Dendritic cell treated with granulocyte-macrophage colony-stimulating factor and Interleukin-4, amounts not matched to agents 40 ng/mL and 50 ng/mL, for 4 days (primary cell): ENCODE data around the gene SLCO3A1.

Source experiments
- H3K27ac Mint-ChIP-seq: one replicate; pipeline ENCODE4 v1.8.0; 2022; ENCODE audit warnings: mild to moderate bottlenecking, mixed read lengths
- H3K27me3 Mint-ChIP-seq: one replicate; pipeline ENCODE4 v1.8.0; 2022; ENCODE audit warnings: mild to moderate bottlenecking, mixed read lengths
- H3K36me3 Mint-ChIP-seq: one replicate; pipeline ENCODE4 v1.8.0; 2022; ENCODE audit warnings: low read depth, mixed read lengths
- H3K4me1 Mint-ChIP-seq: one replicate; pipeline ENCODE4 v1.8.0; 2022; ENCODE audit warnings: low read depth, mixed read lengths
- H3K4me3 Mint-ChIP-seq: one replicate; pipeline ENCODE4 v1.8.0; 2022; ENCODE audit warnings: mild to moderate bottlenecking, moderate library complexity, mixed read lengths
- H3K9me3 Mint-ChIP-seq: one replicate; pipeline ENCODE4 v1.8.0; 2022; ENCODE audit warnings: mixed read lengths
- intact Hi-C: fragments of 100-400 bp; cut with micrococcal nuclease; formaldehyde crosslinking; loops from one replicate; pipeline ENCODE4 v1.15.0; 2022

SLCO3A1 gene

DNA sequence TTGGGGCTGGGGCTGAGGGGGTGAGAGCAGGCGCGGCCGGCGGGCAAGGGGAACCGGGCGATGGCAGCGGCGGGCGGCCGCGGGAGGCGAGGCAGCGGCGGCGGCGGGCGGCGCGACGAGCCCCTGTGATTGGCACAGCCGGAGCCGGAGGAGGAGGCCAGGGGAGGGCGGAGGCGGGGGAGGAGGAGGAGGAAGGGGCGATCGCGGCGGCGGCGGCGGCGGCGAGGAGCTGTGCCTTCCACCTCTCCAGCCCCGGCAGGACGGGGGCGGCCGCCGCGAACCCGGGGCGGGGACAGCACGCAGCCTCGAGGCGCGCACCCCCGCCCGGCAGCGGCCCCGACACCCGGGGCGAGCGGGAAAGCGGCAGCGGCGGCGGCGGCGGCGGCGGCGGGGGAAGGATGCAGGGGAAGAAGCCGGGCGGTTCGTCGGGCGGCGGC is at the start of gene SLCO3A1:
SLCO3A1 (plus strand) TSS at position 198 of the 437 bp plus-strand sequence.
- peaks cover 62% of the 10 kb centered on the region for H3K4me1 Mint-ChIP-seq
- H3K4me3 Mint-ChIP-seq, result peak within 1 kb of the TSS; percentile 89
- intact Hi-C loops, result loop anchor here (5.0 kb wide), 4 partner anchors 34 to 229 kb away; no protein-coding TSS in a partner anchor
- H3K36me3 Mint-ChIP-seq, result peaks cover 18% of the 10 kb centered on the region
- peak within 1 kb of the TSS; percentile 97 for H3K27ac Mint-ChIP-seq
- peaks cover 1% of the 10 kb centered on the region for H3K27me3 Mint-ChIP-seq
- H3K9me3 Mint-ChIP-seq, result no peaks in the 10 kb centered on the region

DNA sequence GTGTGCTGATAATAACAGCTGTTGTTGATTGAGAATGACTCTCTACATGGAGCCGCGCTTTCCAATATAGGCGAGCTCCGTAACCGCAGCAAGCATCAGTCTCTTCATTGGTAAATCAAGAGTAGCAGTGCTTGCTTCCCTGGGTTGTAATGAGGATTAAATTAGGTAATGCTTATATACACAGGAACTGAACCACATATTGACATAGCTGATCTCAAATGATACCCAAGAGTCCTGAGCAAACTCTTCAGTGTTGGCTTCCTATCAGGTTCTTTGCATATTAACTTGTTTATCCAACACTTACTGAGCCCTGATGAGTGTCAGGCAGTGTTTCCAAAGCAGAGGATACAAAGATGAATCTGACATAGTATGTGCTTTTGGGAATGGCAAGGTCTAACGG is 46.4 kb upstream of the SLCO3A1 start:
- Mint-ChIP-seq H3K27me3 (peaks cover 12% of the 10 kb centered on the region), H3K27ac (no peak overlapping the region), H3K9me3 (peaks cover 9% of the 10 kb centered on the region), H3K4me3 (no peak overlapping the region), H3K4me1 (no peaks in the 10 kb centered on the region), H3K36me3 (no peaks in the 10 kb centered on the region)
- intact Hi-C loops, result no loop called here

DNA sequence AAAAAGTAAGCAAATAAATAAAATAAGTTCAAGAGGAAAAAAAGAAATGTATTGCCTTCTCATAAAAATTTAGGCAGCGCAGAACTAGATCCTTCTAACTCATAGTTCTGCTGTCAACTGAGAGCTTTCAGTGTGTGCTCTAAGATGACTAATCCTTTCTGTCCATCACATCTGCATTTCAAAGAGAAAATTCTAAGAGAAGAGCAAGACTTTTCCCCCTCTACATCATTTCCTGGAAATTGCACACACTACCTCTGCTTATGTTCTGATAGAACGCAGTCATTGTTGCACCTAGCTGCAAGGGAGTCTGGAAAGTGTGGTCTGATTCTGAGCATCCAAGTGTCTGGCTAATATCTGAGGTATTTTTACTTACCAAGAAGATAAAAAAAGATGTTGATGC is 39.6 kb upstream of the SLCO3A1 start:
- H3K27ac Mint-ChIP-seq, result no peak overlapping the region
- no peaks in the 10 kb centered on the region for H3K36me3 Mint-ChIP-seq
- peaks cover 3% of the 10 kb centered on the region for H3K27me3 Mint-ChIP-seq
- no peaks in the 10 kb centered on the region for H3K4me1 Mint-ChIP-seq
- no peak overlapping the region for H3K4me3 Mint-ChIP-seq
- peaks cover 19% of the 10 kb centered on the region for H3K9me3 Mint-ChIP-seq
- intact Hi-C loops, result no loop called here

DNA sequence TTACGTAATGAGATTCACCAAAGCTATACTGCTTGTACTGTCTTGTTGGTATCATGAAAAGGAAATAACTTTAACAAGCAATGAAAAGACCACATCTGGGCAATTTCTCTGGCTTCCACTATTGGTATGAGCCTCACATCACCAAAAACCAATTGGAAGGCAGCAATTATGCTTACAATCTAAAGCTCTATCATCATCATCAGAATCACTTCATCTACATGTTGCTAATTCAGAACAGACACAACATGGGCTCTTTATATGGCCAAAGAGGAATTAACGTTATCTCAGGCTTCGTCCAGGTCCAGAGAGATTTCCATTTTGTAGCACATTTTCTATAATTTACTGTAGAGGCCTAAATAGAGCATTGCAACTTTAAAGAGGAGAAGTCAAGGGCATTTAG is 36.6 kb upstream of the SLCO3A1 start:
- intact Hi-C loops, result no loop called here
- no peak overlapping the region for H3K4me3 Mint-ChIP-seq

DNA sequence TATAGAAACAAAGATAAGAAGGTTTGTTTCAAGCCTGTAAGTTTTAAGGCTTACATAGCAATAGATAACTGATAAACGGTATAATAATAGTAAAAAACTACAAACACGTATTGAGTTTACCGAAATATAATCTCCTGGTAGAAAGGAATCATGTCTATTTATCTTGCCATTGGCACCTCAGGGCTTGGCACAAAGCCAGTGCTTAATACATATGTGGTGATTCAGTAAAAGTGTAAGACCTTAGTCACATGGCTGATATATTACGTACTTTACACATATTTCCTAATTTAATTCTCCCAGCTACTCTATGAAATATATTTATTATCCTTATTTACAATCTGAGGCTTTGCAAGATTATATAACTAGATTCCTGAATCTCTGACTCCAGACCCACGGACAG is 32.0 kb upstream of the SLCO3A1 start:
- Mint-ChIP-seq H3K36me3 (no peaks in the 10 kb centered on the region), H3K27ac (no peak overlapping the region), H3K9me3 (no peaks in the 10 kb centered on the region), H3K27me3 (no peaks in the 10 kb centered on the region), H3K4me3 (no peak overlapping the region), H3K4me1 (no peaks in the 10 kb centered on the region)
- intact Hi-C loops, result no loop called here

More for the DNA sequence above, 36.6 kb upstream of the SLCO3A1 start:
- H3K27ac Mint-ChIP-seq, result no peak overlapping the region
- H3K9me3 Mint-ChIP-seq, result peaks cover 19% of the 10 kb centered on the region
- no peaks in the 10 kb centered on the region for H3K4me1 Mint-ChIP-seq
- H3K36me3 Mint-ChIP-seq, result no peaks in the 10 kb centered on the region
- peaks cover 1% of the 10 kb centered on the region for H3K27me3 Mint-ChIP-seq

DNA sequence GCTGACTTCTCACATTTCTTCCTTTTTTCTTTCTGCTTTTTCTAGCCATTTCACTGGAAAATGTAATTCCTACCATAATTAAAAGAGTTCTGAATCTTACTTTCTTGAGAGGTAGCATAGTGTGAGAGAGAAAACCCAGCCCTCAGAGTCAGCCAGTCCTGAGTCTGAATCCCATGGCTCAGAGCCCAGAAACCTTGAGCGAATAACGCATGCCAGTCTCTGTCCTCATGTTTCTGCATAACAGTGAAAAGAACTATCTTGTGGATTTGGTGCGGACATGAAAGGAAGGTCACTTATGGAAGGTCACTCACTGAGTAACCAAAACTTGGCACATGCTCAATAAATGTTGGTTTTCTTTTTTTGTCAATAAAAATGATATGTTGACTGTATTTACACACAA is 29.3 kb upstream of the SLCO3A1 start:
- Mint-ChIP-seq H3K4me1 (no peaks in the 10 kb centered on the region), H3K36me3 (no peaks in the 10 kb centered on the region), H3K27me3 (no peaks in the 10 kb centered on the region), H3K9me3 (no peaks in the 10 kb centered on the region), H3K27ac (no peak overlapping the region), H3K4me3 (no peak overlapping the region)
- intact Hi-C loops, result no loop called here

DNA sequence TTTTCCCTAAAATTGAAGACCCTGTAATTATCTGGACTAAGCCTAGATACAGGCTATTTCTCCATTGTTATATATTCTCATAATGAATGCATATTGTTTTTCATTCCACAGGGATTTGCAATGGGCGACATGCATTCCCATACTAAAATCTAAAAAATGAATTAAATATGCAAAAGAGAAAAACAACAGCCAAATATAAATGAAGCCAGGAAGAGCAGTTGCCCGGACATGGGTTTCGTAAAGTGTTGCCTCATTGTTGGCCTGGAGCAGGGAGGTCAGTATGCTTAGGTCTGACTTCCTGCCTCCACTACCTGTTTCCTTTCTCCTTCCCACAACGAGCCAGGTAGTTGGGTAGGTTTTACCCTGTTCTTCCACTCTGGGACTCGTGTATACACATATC is 27.1 kb upstream of the SLCO3A1 start:
- Mint-ChIP-seq H3K9me3 (no peaks in the 10 kb centered on the region), H3K4me1 (no peaks in the 10 kb centered on the region), H3K27me3 (no peaks in the 10 kb centered on the region), H3K27ac (no peak overlapping the region), H3K36me3 (no peaks in the 10 kb centered on the region), H3K4me3 (no peak overlapping the region)
- intact Hi-C loops, result no loop called here

DNA sequence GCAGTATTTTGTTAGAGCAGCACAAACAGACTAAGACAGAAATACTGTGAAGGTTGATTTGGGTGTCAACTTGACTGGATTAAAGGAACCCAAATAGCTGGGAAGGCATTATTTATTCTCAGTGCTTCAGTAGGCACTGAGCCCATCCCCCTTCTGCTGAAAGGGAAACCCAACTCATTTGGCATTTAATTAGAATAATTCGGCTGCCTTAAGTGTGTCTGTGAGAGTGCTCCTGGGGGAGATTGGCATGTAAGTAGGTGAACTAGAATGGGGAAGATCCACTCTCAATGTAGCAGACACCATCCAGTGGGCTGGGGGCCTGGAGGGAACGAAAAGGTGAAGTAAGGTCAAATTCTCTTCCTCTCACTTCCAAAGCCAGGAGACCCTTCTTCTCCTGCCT is 20.5 kb upstream of the SLCO3A1 start:
- intact Hi-C loops, result no loop called here
- H3K27me3 Mint-ChIP-seq, result peaks cover 2% of the 10 kb centered on the region
- H3K4me1 Mint-ChIP-seq, result no peaks in the 10 kb centered on the region
- H3K36me3 Mint-ChIP-seq, result no peaks in the 10 kb centered on the region
- no peaks in the 10 kb centered on the region for H3K9me3 Mint-ChIP-seq
- H3K4me3 Mint-ChIP-seq, result no peak overlapping the region
- no peak overlapping the region for H3K27ac Mint-ChIP-seq

DNA sequence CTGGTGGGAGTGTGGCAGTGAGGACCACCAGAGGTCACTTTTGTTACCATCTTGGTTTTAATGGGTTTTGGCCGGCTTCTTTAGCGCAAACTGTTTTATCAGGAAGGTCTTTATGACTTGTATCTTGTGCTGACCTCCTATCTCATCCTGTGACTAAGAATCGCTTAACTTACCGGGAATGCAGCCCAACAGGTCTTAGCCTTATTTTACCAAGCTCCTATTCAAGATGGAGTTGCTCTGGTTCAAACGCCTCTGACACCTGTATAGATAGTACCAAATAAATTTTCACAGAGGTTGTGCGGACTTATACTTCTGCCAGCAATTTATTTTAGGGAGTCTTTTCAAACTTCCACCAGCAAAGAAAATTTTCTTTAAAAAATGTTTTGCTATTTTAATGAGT is 13.6 kb upstream of the SLCO3A1 start:
- Mint-ChIP-seq H3K27ac (no peak overlapping the region), H3K36me3 (no peaks in the 10 kb centered on the region), H3K4me3 (no peak overlapping the region), H3K27me3 (peaks cover 4% of the 10 kb centered on the region), H3K4me1 (peaks cover 6% of the 10 kb centered on the region), H3K9me3 (peaks cover 7% of the 10 kb centered on the region)
- intact Hi-C loops, result no loop called here

DNA sequence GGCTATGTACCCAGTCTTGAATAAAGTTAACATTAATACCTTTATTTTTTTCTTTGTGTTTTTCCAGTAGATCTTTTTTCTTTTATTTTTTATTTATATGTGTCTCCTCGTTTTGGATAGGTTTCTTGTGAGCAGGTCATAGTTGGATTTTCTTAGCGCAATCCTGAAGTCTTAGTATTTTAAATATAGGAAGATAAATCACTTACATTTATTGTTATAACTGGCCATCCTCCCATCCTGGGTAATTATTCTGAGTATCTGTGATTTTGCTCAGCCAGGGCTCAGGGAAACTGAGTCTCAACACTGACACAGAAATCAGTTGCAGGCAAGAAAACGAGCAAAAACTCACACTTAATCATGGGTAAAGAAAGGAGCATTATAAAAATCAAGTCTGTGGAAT is 11.6 kb upstream of the SLCO3A1 start:
- H3K9me3 Mint-ChIP-seq, result peaks cover 7% of the 10 kb centered on the region
- peaks cover 8% of the 10 kb centered on the region for H3K27me3 Mint-ChIP-seq
- H3K36me3 Mint-ChIP-seq, result no peaks in the 10 kb centered on the region
- H3K4me3 Mint-ChIP-seq, result no peak overlapping the region
- H3K4me1 Mint-ChIP-seq, result peaks cover 11% of the 10 kb centered on the region
- intact Hi-C loops, result no loop called here
- no peak overlapping the region for H3K27ac Mint-ChIP-seq

DNA sequence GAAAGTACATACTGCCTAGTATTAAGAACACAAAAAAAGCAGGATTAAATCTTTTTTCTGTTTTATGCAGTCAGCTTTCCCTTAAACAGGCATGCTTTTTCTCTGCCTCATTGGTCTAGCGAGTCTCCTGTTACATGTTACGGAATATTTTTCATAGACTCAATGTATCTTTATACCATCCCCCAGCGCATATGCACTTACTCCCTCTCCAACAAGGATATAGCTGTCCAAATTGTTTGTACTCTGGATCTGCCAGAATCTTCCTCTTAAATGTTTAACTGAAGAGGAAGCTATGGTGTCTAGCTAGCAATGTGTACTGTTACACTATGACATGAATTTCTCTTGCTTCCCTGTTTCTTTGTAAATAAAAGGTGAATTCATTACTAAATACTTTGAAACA is 9.2 kb upstream of the SLCO3A1 start:
- no peak overlapping the region for H3K4me3 Mint-ChIP-seq
- H3K9me3 Mint-ChIP-seq, result peaks cover 7% of the 10 kb centered on the region
- H3K4me1 Mint-ChIP-seq, result peaks cover 13% of the 10 kb centered on the region
- no peaks in the 10 kb centered on the region for H3K36me3 Mint-ChIP-seq
- intact Hi-C loops, result no loop called here
- no peak overlapping the region for H3K27ac Mint-ChIP-seq
- H3K27me3 Mint-ChIP-seq, result peaks cover 8% of the 10 kb centered on the region

DNA sequence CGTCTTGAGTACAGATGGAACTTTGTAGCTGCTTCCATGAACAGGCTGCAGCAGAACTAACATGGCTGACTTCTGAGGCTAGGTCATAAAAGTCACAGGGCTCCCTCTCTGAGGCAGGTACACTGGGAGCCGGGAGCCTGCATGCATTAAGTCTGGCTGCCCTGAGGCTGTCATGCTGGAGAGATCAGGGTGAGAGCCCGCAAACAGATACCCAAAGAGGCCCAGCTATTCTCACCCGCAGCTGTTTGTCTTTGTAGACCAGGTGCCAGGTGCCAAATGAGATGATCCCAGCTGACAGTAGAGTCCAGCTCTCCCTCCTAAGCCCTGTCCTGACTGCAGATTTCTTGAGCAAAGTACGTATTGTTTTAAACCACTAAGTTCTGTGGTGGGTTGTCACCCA is 8.6 kb upstream of the SLCO3A1 start:
- intact Hi-C loops, result no loop called here
- no peaks in the 10 kb centered on the region for H3K36me3 Mint-ChIP-seq
- H3K27me3 Mint-ChIP-seq, result peaks cover 10% of the 10 kb centered on the region
- peaks cover 19% of the 10 kb centered on the region for H3K4me1 Mint-ChIP-seq
- H3K4me3 Mint-ChIP-seq, result no peak overlapping the region
- no peak overlapping the region for H3K27ac Mint-ChIP-seq
- peaks cover 7% of the 10 kb centered on the region for H3K9me3 Mint-ChIP-seq

DNA sequence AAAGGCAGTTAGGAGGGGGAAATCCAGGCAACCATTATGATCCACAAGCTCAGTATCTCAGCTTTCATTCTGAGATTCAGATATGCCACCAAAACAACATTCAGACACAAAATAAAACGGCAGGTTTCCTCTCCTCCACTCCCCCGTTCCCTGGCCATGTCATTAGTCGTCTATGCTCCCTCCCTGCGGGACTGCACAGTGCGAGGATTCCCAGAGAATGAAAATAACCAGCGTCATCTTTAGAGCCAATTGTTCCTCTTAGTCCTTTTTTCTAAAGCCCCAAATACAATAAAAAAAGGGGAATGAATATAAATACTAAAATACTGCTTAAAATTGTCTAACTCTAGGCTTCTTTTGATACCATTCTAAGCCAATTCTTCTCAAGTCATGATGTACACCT is 7.8 kb upstream of the SLCO3A1 start:
- Mint-ChIP-seq H3K27ac (no peak overlapping the region), H3K9me3 (peaks cover 7% of the 10 kb centered on the region), H3K36me3 (no peaks in the 10 kb centered on the region), H3K4me3 (no peak overlapping the region), H3K27me3 (peaks cover 10% of the 10 kb centered on the region), H3K4me1 (peaks cover 21% of the 10 kb centered on the region)
- intact Hi-C loops, result no loop called here

DNA sequence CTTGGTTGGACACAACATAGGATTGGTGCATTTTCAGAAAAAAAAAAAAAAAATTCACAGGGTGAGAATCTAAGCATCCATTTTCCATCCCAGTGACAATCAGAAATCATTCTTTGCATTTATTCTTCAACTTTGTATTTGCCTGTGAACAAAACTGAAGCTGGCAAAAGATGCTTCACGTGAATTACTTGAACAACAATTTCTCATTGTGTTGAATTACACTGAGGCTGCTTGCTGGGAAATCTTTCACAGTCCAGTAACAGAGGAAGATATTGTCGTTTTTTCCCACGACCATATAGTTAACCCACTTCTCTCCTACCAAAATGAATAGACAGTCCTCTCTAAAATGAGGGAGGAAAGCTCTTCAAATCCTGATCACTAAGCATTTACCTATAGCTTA is 4.3 kb upstream of the SLCO3A1 start:
- Mint-ChIP-seq H3K27ac (peak overlapping the region; percentile 66), H3K4me3 (no peak overlapping the region), H3K4me1 (peaks cover 36% of the 10 kb centered on the region), H3K9me3 (no peaks in the 10 kb centered on the region), H3K36me3 (peaks cover 11% of the 10 kb centered on the region), H3K27me3 (peaks cover 10% of the 10 kb centered on the region)
- intact Hi-C loops, result no loop called here

DNA sequence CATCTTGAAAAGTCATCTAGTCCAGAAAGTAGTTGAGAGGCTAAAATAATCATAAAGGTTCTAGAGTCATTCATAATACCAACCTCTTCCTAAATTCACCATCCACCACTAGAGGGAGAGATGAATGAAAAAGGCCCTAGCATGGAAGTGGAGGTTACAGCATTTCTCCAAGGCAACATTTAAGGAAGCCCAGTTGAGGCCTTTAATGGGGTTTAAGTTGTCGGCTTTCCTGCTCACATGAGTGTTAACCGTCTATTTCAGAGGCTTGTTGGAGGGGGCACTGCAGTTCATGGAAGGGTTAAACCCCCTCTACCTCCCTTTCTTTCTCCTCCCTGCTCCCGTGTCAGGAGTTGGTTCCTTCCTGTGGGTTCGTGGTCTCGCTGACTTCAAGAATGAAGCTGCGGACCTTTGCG is 3.8 kb upstream of the SLCO3A1 start:
- Mint-ChIP-seq H3K27ac (peak overlapping the region; percentile 66), H3K36me3 (peaks cover 11% of the 10 kb centered on the region), H3K4me1 (peaks cover 33% of the 10 kb centered on the region), H3K4me3 (no peak overlapping the region), H3K9me3 (no peaks in the 10 kb centered on the region), H3K27me3 (peaks cover 9% of the 10 kb centered on the region)
- intact Hi-C loops, result loop anchor here (2.0 to 5.0 kb wide), 5 partner anchors 38 to 547 kb away; no protein-coding TSS in a partner anchor
